Fibroblast of mammary gland (primary cell): ENCODE results near the gene TST.

Experiments
- DNase-seq: peaks from one replicate; pipeline ENCODE4 v3.0.0-alpha.2; 2010; ENCODE audit warnings: low read depth
- H3K4me3 ChIP-seq: 2 replicates; pipeline ENCODE4 v1.5.1; 2011; ENCODE audit warnings: low read depth, mild to moderate bottlenecking, low read length, moderate library complexity; ENCODE audit not compliant: control insufficient read depth
- CTCF ChIP-seq: conservative IDR thresholded peaks from 2 replicates; pipeline ENCODE4 v1.5.1; 2011; ENCODE audit warnings: low read depth, low read length, inconsistent platforms; ENCODE audit not compliant: control insufficient read depth, insufficient read depth

The TST gene

GRCh38 chr22:37032134-37032534 lies 12.9 kb upstream of the TST start:
- TF ChIP-seq CTCF = no peak
- H3K4me3 ChIP-seq = no peak overlapping the region
- no peak for DNase-seq

GRCh38 chr22:37030560-37031281 lies 11.5 kb upstream of the TST start:
- no peak for TF ChIP-seq CTCF
- DNase-seq = no peak
- H3K4me3 ChIP-seq = no peak overlapping the region

GRCh38 chr22:37028692-37029674 lies 9.7 kb upstream of the TST start:
- no peak for TF ChIP-seq CTCF
- H3K4me3 ChIP-seq = no peak overlapping the region

GRCh38 chr22:37027556-37027955 lies 8.3 kb upstream of the TST start:
- no peak for TF ChIP-seq CTCF

More at GRCh38 chr22:37028692-37029674, 9.7 kb upstream of the TST start:
- DNase-seq = no peak

GRCh38 chr22:37026325-37026724 lies 7.1 kb upstream of the TST start:
- no peak for TF ChIP-seq CTCF
- no peak for DNase-seq
- H3K4me3 ChIP-seq = no peak overlapping the region

More at GRCh38 chr22:37027556-37027955, 8.3 kb upstream of the TST start:
- DNase-seq = no peak
- no peak overlapping the region for H3K4me3 ChIP-seq

GRCh38 chr22:37025500-37026070 lies 6.3 kb upstream of the TST start:
- no peak for TF ChIP-seq CTCF
- H3K4me3 ChIP-seq = no peak overlapping the region
- DNase-seq = no peak
